Mammary epithelial cell (primary cell): Measurements from ENCODE around the gene FAAH.

Experiments used
- CTCF ChIP-seq, 2 donors: IDR thresholded peaks in 1 of 2; conservative IDR thresholded peaks in 1 of 2; 2 replicates each; pipeline ENCODE4 v1.5.1; 2011 to 2012; ENCODE audit warnings: inconsistent platforms in 2 of 2, low read length in 2 of 2, mild to moderate bottlenecking in 2 of 2, control low read depth in 1 of 2, low read depth in 1 of 2; ENCODE audit not compliant: insufficient read depth in 1 of 2; ENCODE audit errors: extremely low read depth in 1 of 2
- EZH2 ChIP-seq: IDR thresholded peaks from 2 replicates; pipeline ENCODE4 v1.6.1; 2012; ENCODE audit warnings: low read length, inconsistent platforms, borderline replicate concordance

GRCh38 chr1:46411601-46412341, 17.7 kb downstream of the FAAH start:
- TF ChIP-seq EZH2 (no peak), CTCF (conservative IDR thresholded peaks at IDR 0.05 in 1 of 2, IDR thresholded peaks at IDR 0.05 in 1 of 2; ENCODE audit: extremely low read depth in 1 of 2, insufficient read depth in 1 of 2, low read depth in 1 of 2, low read length in 2 of 2) (peak in 1 of 2 donors; percentile 36)
